ENCODE measurements around the gene CTXND1.

Gene CTXND1

DNA sequence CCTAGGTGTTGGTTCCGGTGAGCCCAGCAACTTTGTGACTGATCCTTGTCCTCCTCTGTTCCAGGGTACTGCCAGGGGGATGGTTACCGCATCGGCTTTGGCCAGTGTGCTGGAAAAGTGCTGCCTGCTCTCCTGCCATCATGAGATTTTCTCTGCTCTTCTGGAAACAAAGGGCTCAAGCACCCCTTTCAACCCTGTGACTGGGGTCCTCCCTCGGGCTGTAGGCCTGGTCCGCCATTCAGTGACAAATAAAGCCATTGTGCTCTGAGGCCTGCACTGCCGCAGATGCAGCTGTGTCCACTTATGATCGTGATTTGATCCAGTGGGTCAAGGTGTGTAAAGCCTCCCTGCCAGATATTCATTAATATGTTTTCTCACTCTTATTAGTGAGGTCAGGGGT lies 65.9 kb downstream of the CTXND1 start:
- POLR2A ChIA-PET = no interaction called here
- CTCF ChIA-PET = no interaction called here
- no peak overlapping the region for H3K4me3 ChIP-seq (ENCODE audit: low read depth, low read length)
- TF ChIP-seq CTCF (IDR thresholded peaks at IDR 0.05; ENCODE audit: insufficient read depth, low read length, missing control alignments) = no peak
- DNase-seq (ENCODE audit: low read depth, low spot score) = no peak

DNA sequence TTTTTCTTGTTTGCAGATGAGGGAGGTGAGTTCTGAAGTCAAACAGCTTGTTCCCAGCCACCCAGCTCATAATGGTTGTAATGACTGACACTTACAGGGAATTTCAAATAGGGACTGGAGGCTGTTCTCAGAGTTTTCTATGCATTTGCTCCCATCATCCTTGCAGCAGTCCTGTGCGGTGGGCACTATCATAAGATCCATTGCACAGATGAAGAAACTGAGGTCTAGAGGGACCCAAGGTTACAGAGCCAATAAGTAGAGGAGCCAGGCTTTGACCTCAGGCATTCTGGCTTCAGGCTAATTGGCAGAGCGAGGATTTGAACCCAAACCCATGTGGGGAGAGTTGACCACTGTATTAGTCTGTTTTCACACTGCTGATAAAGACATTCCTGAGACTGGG lies 66.9 kb downstream of the CTXND1 start:
- POLR2A ChIA-PET = no interaction called here
- no peak for DNase-seq (ENCODE audit: low read depth, low spot score)
- TF ChIP-seq CTCF (IDR thresholded peaks at IDR 0.05; ENCODE audit: insufficient read depth, low read length, missing control alignments) = no peak
- H3K4me3 ChIP-seq (ENCODE audit: low read depth, low read length) = no peak overlapping the region
- CTCF ChIA-PET = no interaction called here

- ChIA-PET POLR2A (no interaction called here), CTCF (interaction anchor here (1.6 kb wide), 1 partner anchor 10 kb away, joined by 4 read pairs; no protein-coding TSS in a partner anchor)
- no peak for TF ChIP-seq CTCF (IDR thresholded peaks at IDR 0.05; ENCODE audit: insufficient read depth, low read length, missing control alignments)
- no peak for DNase-seq (ENCODE audit: low read depth, low spot score)
- H3K4me3 ChIP-seq (ENCODE audit: low read depth, low read length) = no peak overlapping the region
Observed at GRCh38 chr15:80184554-80184953, 67.5 kb downstream of the CTXND1 start.

DNA sequence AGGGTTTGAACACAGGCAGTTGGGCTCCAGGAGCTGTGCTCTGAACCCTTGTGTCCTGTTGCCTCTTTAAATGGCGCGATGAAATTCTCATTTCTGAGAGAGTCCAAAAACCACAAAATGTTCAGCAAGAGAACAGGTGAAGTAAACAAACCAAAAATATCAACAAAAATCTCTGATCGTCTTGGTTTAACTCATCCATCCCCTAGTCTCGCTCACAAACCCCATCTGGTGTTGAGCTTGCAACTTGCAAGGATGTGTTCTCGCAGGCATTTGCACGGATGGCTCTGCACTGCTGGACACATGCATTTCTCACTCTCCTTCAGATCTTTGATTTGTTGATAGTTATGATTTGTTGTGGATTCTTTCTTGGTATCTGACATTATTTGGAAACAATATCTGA lies 68.1 kb downstream of the CTXND1 start:
- ChIA-PET CTCF (interaction anchor here (1.1 to 1.6 kb wide), 2 partner anchors 9 to 11 kb away, joined by 3 to 4 read pairs; no protein-coding TSS in a partner anchor), POLR2A (no interaction called here)
- no peak for DNase-seq (ENCODE audit: low read depth, low spot score)
- H3K4me3 ChIP-seq (ENCODE audit: low read depth, low read length) = no peak overlapping the region
- TF ChIP-seq CTCF (IDR thresholded peaks at IDR 0.05; ENCODE audit: insufficient read depth, low read length, missing control alignments) = peak; percentile 22

DNA sequence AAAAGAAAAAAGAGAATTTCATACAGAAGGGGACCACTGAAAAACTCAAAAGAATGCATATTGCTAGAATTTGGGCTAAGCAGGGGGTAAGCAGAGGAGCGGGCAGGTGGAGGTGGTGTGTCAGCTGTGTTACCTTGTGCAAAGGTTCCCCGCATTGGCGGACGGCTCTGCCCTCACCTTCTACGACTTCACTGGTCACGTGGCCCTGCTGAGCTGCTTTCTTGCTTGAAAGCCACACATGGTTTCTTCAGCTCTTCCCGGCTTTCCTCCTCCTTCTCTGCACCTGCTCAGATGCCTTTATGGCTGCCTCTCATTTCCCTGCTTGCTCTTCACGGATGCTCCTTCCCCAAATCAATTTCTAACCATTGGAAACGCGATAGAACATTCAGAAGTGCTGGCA lies 68.7 kb downstream of the CTXND1 start:
- no peak for TF ChIP-seq CTCF (IDR thresholded peaks at IDR 0.05; ENCODE audit: insufficient read depth, low read length, missing control alignments)
- H3K4me3 ChIP-seq (ENCODE audit: low read depth, low read length) = no peak overlapping the region
- CTCF ChIA-PET = interaction anchor here (1.1 to 1.6 kb wide), 2 partner anchors 9 to 11 kb away, joined by 3 to 4 read pairs; no protein-coding TSS in a partner anchor
- POLR2A ChIA-PET = interaction anchor here (0.6 kb wide), 1 partner anchor 259 kb away, joined by 3 read pairs; no protein-coding TSS in a partner anchor
- no peak for DNase-seq (ENCODE audit: low read depth, low spot score)

- no peak for TF ChIP-seq CTCF (IDR thresholded peaks at IDR 0.05; ENCODE audit: insufficient read depth, low read length, missing control alignments)
- peak; percentile 57 for DNase-seq (ENCODE audit: low read depth, low spot score)
- POLR2A ChIA-PET = interaction anchor here (0.6 kb wide), 1 partner anchor 259 kb away, joined by 3 read pairs; no protein-coding TSS in a partner anchor
- no peak overlapping the region for H3K4me3 ChIP-seq (ENCODE audit: low read depth, low read length)
- CTCF ChIA-PET = interaction anchor here (1.6 to 2.4 kb wide), 2 partner anchors 8 to 10 kb away, joined by 4 to 11 read pairs; no protein-coding TSS in a partner anchor
Observed at GRCh38 chr15:80182611-80183261, 69.3 kb downstream of the CTXND1 start.

All from AG04449 (cell line).